RKO (cell line): Measurements from ENCODE around the gene LYPD8.

Experiments used
- DNase-seq: peaks from one replicate; pipeline ENCODE4 v3.0.0-alpha.2; 2016; ENCODE audit warnings: low spot score

LYPD8 gene

GRCh38 chr1:248757784-248758195 lies 2.2 kb upstream of the LYPD8 start:
- DNase-seq = no peak

- DNase-seq = no peak
Observed at GRCh38 chr1:248756636-248757035, 1.1 kb upstream of the LYPD8 start.

- no peak for DNase-seq
Observed at GRCh38 chr1:248756151-248756550, 592 bp upstream of the LYPD8 start.

- DNase-seq = no peak
Observed at GRCh38 chr1:248753708-248754280, 1.8 kb downstream of the LYPD8 start.

- DNase-seq = no peak
Observed at GRCh38 chr1:248753029-248753594, 2.4 kb downstream of the LYPD8 start.

- DNase-seq = no peak
Observed at GRCh38 chr1:248752161-248753028, 3.2 kb downstream of the LYPD8 start.

- no peak for DNase-seq
Observed at GRCh38 chr1:248751635-248752034, 3.9 kb downstream of the LYPD8 start.

GRCh38 chr1:248751142-248751541 lies 4.4 kb downstream of the LYPD8 start:
- DNase-seq = no peak

- DNase-seq = no peak
Observed at GRCh38 chr1:248750496-248750895, 5.1 kb downstream of the LYPD8 start.

- no peak for DNase-seq
Observed at GRCh38 chr1:248748211-248748610, 7.3 kb downstream of the LYPD8 start.

GRCh38 chr1:248740876-248741275 lies 14.7 kb downstream of the LYPD8 start:
- no peak for DNase-seq

- DNase-seq = no peak
Observed at GRCh38 chr1:248739572-248740205, 15.9 kb downstream of the LYPD8 start.

GRCh38 chr1:248737457-248737856 lies 18.1 kb downstream of the LYPD8 start:
- no peak for DNase-seq

- DNase-seq = no peak
Observed at GRCh38 chr1:248736977-248737376, 18.6 kb downstream of the LYPD8 start.

- no peak for DNase-seq
Observed at GRCh38 chr1:248733566-248733965, 22.0 kb downstream of the LYPD8 start.

- DNase-seq = no peak
Observed at GRCh38 chr1:248730507-248731335, 24.8 kb downstream of the LYPD8 start.

GRCh38 chr1:248714248-248714647 lies 41.3 kb downstream of the LYPD8 start:
- no peak for DNase-seq

GRCh38 chr1:248710305-248710900 lies 45.2 kb downstream of the LYPD8 start:
- no peak for DNase-seq

- no peak for DNase-seq
Observed at GRCh38 chr1:248704606-248705005, 51.0 kb downstream of the LYPD8 start.

- peak; percentile 29 for DNase-seq
Observed at GRCh38 chr1:248703674-248704073, 51.9 kb downstream of the LYPD8 start.

- no peak for DNase-seq
Observed at GRCh38 chr1:248702714-248703113, 52.8 kb downstream of the LYPD8 start, which contains the start of gene OR14I1. Gene OR14I1, minus strand, starts transcription at chr1:248702766.
